Neutrophil (primary cell): Measurements from ENCODE around the gene ALPG.
"Not testable (repeated sequence)": the region's sequence is repeated elsewhere in the genome, so short reads cannot be mapped to it uniquely, and the experiment has no call there.

Experiments
- H3K27ac ChIP-seq: fragments of 200-600 bp; sonication (generic); 2 replicates; pipeline ENCODE4 v1.5.1; 2016; ENCODE audit warnings: mild to moderate bottlenecking, moderate library complexity
- H3K27me3 ChIP-seq: fragments of 200-600 bp; sonication (generic); 2 replicates; pipeline ENCODE4 v1.6.0; 2016; ENCODE audit warnings: mild to moderate bottlenecking
- H3K36me3 ChIP-seq: fragments of 200-600 bp; sonication (generic); 2 replicates; pipeline ENCODE4 v1.5.1; 2017
- H3K4me1 ChIP-seq, 2 experiments: fragments of 200-600 bp in 1 of 2; sonication (generic) in 1 of 2; 1 replicate in 1 of 2; 2 replicates in 1 of 2; pipeline versions ENCODE4 v1.5.1 to v1.6.1; 2013 to 2016; ENCODE audit warnings: low read depth in 1 of 2, low read length in 1 of 2, mild to moderate bottlenecking in 1 of 2, moderate library complexity in 1 of 2; ENCODE audit not compliant: control insufficient read depth in 1 of 2, insufficient read depth in 1 of 2
- H3K4me3 ChIP-seq, 2 experiments: fragments of 200-600 bp in 1 of 2; sonication (generic) in 1 of 2; 1 replicate in 1 of 2; 2 replicates in 1 of 2; pipeline ENCODE4 v1.5.1; 2013 to 2016; ENCODE audit warnings: low read depth in 1 of 2, low read length in 1 of 2, mild to moderate bottlenecking in 1 of 2, moderate library complexity in 1 of 2
- H3K9me3 ChIP-seq: fragments of 200-600 bp; sonication (generic); 2 replicates; pipeline ENCODE4 v1.5.1; 2016
- CTCF ChIP-seq: fragments of 200-600 bp; sonication (generic); IDR thresholded peaks from 2 replicates; pipeline ENCODE4 v1.5.1; 2016; ENCODE audit warnings: antibody characterized with exemption

ALPG gene

DNA sequence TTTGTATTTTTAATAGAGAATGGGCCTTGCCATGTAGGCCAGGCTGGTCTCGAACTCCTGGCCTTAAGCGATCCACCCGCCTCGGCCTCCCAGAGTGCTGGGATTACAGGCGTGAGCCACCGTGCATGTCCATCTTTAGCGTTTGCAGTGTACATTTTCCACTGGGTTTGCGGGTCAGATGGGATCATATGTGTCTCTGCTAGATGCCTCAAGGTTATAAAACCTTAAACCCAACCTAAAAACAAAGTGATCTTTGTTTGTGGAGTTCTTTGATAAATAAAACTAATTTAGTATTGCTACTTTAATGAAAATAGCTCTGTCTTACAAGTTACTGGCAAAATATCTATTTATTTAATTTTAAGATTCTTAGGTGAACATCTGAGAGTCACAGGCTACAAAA, 13.1 kb upstream of the ALPG start:
- H3K27ac ChIP-seq: no peak overlapping the region
- H3K4me1 ChIP-seq: no peaks in the 10 kb centered on the region
- TF ChIP-seq CTCF: no peak
- H3K9me3 ChIP-seq: no peaks in the 10 kb centered on the region
- H3K36me3 ChIP-seq: no peaks in the 10 kb centered on the region
- H3K4me3 ChIP-seq: no peak overlapping the region
- H3K27me3 ChIP-seq: peaks cover 38% of the 10 kb centered on the region

- not testable (repeated sequence) for H3K36me3 ChIP-seq, H3K27ac ChIP-seq, H3K9me3 ChIP-seq, H3K4me3 ChIP-seq, H3K4me1 ChIP-seq
- H3K27me3 ChIP-seq: peaks cover 29% of the 10 kb centered on the region
Measured at GRCh38 chr2:232394431-232394830, 12.2 kb upstream of the ALPG start.

- no peak overlapping the region for H3K4me3 ChIP-seq
- no peaks in the 10 kb centered on the region for H3K9me3 ChIP-seq
- no peak overlapping the region for H3K27ac ChIP-seq
- H3K27me3 ChIP-seq: peaks cover 21% of the 10 kb centered on the region
- no peak for TF ChIP-seq CTCF
- no peaks in the 10 kb centered on the region for H3K36me3 ChIP-seq
- H3K4me1 ChIP-seq: no peaks in the 10 kb centered on the region
Measured at GRCh38 chr2:232395586-232395985, 11.1 kb upstream of the ALPG start.

- TF ChIP-seq CTCF: no peak
- H3K4me3 ChIP-seq: no peak overlapping the region
- peaks cover 10% of the 10 kb centered on the region for H3K27me3 ChIP-seq
- no peaks in the 10 kb centered on the region for H3K9me3 ChIP-seq
- no peak overlapping the region for H3K27ac ChIP-seq
- H3K4me1 ChIP-seq: no peaks in the 10 kb centered on the region
- no peaks in the 10 kb centered on the region for H3K36me3 ChIP-seq
Measured at GRCh38 chr2:232396683-232397082, 10.0 kb upstream of the ALPG start.

DNA sequence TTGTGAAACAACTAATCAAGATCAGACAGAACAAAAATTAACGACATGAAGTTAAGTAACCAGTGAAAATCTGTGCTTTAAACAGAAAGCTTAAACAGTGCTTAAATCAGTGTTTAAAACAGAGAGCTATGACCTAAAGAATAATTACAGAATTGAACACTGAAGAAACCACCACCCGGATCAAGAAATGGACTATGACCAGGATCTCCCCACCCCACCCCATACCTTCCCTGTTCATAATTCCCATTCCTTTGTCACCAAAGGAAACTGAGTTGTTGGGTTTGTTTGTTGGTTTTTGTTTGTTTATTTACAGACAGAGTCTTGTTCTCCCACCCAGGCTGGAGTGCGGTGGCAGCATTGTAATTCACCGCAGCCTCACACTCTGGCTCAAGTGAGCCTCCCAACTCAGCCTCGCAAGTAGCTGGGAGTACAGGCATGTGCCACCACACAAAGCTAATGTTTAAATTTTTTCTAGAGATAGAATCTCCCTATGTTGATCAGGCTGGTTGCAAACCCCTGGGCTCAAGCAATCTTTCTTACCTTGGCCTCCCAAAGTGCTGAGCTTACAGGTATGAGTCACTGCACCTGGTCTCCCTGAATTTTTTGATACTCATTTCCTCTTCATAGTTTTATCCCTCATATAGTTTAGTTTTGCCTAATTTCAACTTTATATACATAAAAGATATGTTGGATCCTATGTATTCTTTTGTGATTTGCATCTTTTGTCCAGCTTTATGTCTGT, 8.2 kb upstream of the ALPG start:
- Histone ChIP-seq H3K9me3 (no peaks in the 10 kb centered on the region), H3K27me3 (peaks cover 8% of the 10 kb centered on the region), H3K27ac (no peak overlapping the region), H3K36me3 (no peaks in the 10 kb centered on the region), H3K4me1 (no peaks in the 10 kb centered on the region), H3K4me3 (no peak overlapping the region)
- TF ChIP-seq CTCF: no peak

GRCh38 chr2:232400256-232401015, 6.2 kb upstream of the ALPG start:
- peaks cover 5% of the 10 kb centered on the region for H3K27me3 ChIP-seq
- no peak for TF ChIP-seq CTCF
- no peak overlapping the region for H3K4me3 ChIP-seq
- no peaks in the 10 kb centered on the region for H3K9me3 ChIP-seq
- no peaks in the 10 kb centered on the region for H3K4me1 ChIP-seq
- no peak overlapping the region for H3K27ac ChIP-seq
- no peaks in the 10 kb centered on the region for H3K36me3 ChIP-seq
